GM12878 (cell line): ENCODE results near the gene MAP2K2. TPM values are rescaled to one million over a fixed set of nuclear protein-coding genes. Genes with fewer than 3 reads are reported as not detected.

Experiments used
- ATF2 ChIP-seq: IDR thresholded peaks from 2 replicates; pipeline ENCODE4 v1.6.1; 2012; ENCODE audit warnings: low read length, inconsistent platforms
- GABPA ChIP-seq: IDR thresholded peaks from 2 replicates; pipeline ENCODE4 v1.6.1; 2014; ENCODE audit warnings: antibody characterized with exemption, low read depth, mild to moderate bottlenecking, inconsistent platforms
- RBBP5 ChIP-seq: fragments of 200-600 bp; sonication (generic); conservative IDR thresholded peaks from 2 replicates; pipeline ENCODE4 v1.6.1; 2016
- STAT3 ChIP-seq: IDR thresholded peaks from 2 replicates; pipeline ENCODE4 v1.6.1; 2011; ENCODE audit warnings: low read depth, low read length, improper control_type of control experiment
- TCF12 ChIP-seq: IDR thresholded peaks from 2 replicates; pipeline ENCODE4 v1.6.1; 2011; ENCODE audit warnings: low read depth, mild to moderate bottlenecking, low read length
- USF1 ChIP-seq: IDR thresholded peaks from 2 replicates; pipeline ENCODE4 v1.6.1; 2011; ENCODE audit warnings: borderline replicate concordance, low read depth, mild to moderate bottlenecking, moderate library complexity, mixed read lengths, low read length; ENCODE audit not compliant: insufficient read depth; ENCODE audit errors: extremely low read length
- YBX1 ChIP-seq: fragments of 450-650 bp; IDR thresholded peaks from 2 replicates; pipeline ENCODE4 v1.6.1; 2016; ENCODE audit warnings: antibody characterized with exemption
- polyA plus RNA-seq, 11 experiments: library from polyadenylated mRNA; depleted of rRNA in 4 of 11; unstranded in 6 of 11; stranded (reverse) in 5 of 11; fragments of >200 nt; fragmentation: Nextera tagmentation in 4 of 11; fragmentation: Illumina TruSeq in 1 of 11; extraction: Ambion mirVana in 4 of 11; extraction: Trizol in 1 of 11; gene quantifications; 1 replicate in 1 of 11; 2 replicates in 10 of 11; pipeline versions ENCODE4 v1.2.1 to v1.2.3, GENCODE V29; 2011 to 2016; ENCODE audit warnings: inconsistent platforms in 2 of 11, missing spikeins in 2 of 11, low read depth in 1 of 11
- total RNA-seq, 4 experiments: library from RNA; depleted of rRNA in 3 of 4; stranded (reverse); fragments of >200 nt in 3 of 4; fragmentation: Illumina TruSeq in 1 of 4; extraction: Trizol in 1 of 4; gene quantifications; 2 replicates each; pipeline versions ENCODE4 v1.2.1 to v1.2.3, GENCODE V29; 2013 to 2021
- TF ChIP-seq, protein P1 (sequence below): fragments of 450-650 bp; IDR thresholded peaks from 2 replicates; pipeline ENCODE4 v1.6.1; 2017; ENCODE audit warnings: mild to moderate bottlenecking, low read depth, inconsistent platforms; ENCODE audit not compliant: poor library complexity, severe bottlenecking

MAP2K2 gene
- total and polyA plus RNA-seq, 10 of the 15 experiments (the other 5 are each of a cell fraction or from before 2014, with no cell fraction given), result 1.00 to 210 (median 53.5) TPM

DNA sequence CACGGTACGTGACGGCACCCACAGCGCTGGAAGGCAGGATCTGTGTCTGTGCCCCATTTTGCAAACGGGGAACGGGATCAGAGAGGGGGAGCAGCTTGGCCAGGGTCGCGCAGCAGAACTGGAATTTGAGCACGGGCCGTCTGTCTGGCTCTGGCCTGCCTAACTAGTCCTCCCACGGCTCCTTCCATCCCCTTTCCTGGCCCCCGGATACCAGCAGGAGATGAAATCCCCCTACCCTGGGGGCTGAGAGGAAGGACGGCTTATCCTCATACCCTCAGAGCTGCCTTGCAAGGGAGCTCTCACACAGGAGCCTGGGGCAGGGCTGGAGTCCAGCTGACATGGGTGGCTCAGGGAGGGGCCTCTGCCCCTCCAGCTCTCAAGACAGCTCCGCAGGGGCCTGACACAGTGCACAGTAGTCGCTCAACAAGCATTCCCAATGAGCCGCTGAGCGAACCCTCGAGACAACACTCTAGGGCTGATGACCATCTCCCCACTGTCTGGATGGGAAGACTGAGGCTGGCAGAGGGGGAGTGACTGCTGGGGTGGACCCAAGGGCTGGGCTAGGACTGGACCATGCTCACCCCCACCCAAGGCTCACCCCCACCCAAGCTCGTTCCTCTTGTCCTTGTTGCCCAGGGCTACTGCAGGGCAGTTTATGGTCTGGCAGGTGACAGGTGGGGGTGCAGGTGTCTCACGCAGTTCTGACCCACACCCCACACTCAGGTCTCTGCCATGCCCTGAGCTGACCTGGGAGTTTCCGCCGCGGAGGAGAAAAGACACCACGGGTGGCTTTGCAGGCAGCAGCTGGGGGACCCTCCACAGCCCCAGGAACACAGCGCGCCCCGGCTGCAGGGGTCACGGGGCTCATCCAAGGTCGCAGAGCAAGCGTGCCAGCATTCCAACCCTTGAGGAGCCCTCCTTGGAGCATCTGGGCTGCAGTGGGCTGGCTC, 61.2 kb downstream of the MAP2K2 start (continued):
- TF ChIP-seq YBX1 (no peak), STAT3 (no peak), TCF12 (0 out of 2 replicates have a peak, but pooled peaks have one; percentile 0), USF1 (no peak), RBBP5 (no peak), GABPA (no peak), ATF2 (no peak)
- TF ChIP-seq, protein P1, sequence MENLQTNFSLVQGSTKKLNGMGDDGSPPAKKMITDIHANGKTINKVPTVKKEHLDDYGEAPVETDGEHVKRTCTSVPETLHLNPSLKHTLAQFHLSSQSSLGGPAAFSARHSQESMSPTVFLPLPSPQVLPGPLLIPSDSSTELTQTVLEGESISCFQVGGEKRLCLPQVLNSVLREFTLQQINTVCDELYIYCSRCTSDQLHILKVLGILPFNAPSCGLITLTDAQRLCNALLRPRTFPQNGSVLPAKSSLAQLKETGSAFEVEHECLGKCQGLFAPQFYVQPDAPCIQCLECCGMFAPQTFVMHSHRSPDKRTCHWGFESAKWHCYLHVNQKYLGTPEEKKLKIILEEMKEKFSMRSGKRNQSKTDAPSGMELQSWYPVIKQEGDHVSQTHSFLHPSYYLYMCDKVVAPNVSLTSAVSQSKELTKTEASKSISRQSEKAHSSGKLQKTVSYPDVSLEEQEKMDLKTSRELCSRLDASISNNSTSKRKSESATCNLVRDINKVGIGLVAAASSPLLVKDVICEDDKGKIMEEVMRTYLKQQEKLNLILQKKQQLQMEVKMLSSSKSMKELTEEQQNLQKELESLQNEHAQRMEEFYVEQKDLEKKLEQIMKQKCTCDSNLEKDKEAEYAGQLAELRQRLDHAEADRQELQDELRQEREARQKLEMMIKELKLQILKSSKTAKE, result no peak
